AG10803 (cell line): ENCODE results near the gene PPOX.
A peak's percentile ranks its signal among the peaks of the same experiment; 100 is the strongest.

Source experiments
- DNase-seq: peaks from one replicate; pipeline ENCODE4 v3.0.0; 2010; ENCODE audit warnings: low read depth
- H3K4me3 ChIP-seq: 2 replicates; pipeline ENCODE4 v1.5.1; 2011; ENCODE audit warnings: mild to moderate bottlenecking, low read length, control low read depth
- CTCF ChIP-seq: conservative IDR thresholded peaks from 2 replicates; pipeline ENCODE4 v1.5.1; 2011; ENCODE audit warnings: mild to moderate bottlenecking, low read length, control low read depth, inconsistent platforms

Gene PPOX

GRCh38 chr1:161185732-161186311 lies 19.6 kb downstream of the PPOX start:
- no peak overlapping the region for H3K4me3 ChIP-seq
- no peak for TF ChIP-seq CTCF
- no peak for DNase-seq

DNA sequence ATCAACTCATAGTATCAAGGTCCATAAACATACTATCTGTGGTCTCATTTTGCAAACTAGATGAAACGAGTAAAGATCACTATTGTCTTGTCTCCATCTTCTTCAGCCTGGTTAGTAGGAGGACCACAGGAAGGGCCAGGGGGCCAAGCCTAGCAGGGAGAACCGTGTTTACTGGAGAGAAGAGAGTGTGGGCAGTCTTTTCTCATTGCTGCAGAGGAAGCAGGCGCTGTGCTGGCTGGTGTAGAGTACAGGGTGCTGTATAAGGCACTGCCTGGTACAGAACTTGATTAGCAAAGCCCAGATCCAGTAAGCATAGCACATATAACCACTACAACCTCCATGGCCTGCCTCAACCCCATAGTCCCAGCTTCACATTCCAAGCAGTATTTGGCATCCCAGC lies 21.1 kb downstream of the PPOX start:
- no peak overlapping the region for H3K4me3 ChIP-seq
- no peak for DNase-seq
- TF ChIP-seq CTCF: no peak

DNA sequence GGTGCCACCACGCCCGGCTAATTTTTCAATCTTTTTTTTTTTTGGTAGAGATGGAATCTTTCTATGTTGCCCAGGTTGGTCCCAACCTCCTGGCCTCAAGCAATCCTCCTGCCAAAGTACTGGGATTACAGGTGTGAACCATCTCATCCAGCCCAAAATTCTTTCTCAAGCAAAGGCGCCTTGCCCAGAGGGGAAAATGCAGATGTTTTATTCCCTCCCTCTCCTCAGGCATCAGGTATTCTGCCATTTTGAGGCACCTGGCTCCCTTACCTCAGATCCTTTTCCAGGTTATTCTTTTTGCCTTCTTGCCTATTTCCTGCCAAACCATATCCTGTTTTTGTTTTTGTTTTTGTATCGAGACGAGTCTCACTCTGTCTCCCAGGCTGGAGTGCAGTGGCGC lies 22.2 kb downstream of the PPOX start:
- H3K4me3 ChIP-seq: no peak overlapping the region
- DNase-seq: no peak
- TF ChIP-seq CTCF: no peak

GRCh38 chr1:161189036-161189435 lies 22.8 kb downstream of the PPOX start:
- no peak for TF ChIP-seq CTCF
- peak; percentile 39 for DNase-seq
- no peak overlapping the region for H3K4me3 ChIP-seq

DNA sequence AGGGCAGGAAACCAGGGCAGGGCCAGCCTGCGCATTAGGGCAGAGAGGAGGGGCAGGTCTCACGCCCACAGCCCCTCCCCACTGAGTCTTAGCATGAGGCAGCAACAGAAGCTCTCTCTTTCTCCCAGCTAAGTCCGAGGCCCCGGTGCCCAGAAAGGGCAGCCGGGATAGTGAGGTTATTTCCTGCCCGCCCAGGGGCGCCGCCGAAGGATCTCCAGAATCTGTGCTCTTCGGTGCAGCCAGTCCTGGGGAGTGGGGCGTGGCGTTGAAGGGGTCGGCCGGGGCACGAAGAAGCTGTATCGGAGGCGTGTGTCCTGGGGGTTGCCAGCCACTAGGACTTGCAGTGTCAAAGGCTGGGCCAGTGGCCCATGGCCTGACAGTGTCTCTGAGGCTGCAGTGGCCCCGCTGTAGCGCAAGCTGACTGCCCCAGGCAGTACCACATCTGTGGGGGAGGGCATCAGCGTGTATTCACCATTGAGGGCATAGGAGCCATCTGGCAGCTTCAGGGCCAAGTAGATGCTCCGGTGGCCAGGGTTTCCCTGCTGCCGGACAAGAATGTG lies 24.8 kb downstream of the PPOX start:
- no peak for TF ChIP-seq CTCF
- H3K4me3 ChIP-seq: no peak overlapping the region
- DNase-seq: no peak

- no peak for TF ChIP-seq CTCF
- no peak for DNase-seq
- H3K4me3 ChIP-seq: no peak overlapping the region
Observed at GRCh38 chr1:161191971-161192370, 25.7 kb downstream of the PPOX start.

DNA sequence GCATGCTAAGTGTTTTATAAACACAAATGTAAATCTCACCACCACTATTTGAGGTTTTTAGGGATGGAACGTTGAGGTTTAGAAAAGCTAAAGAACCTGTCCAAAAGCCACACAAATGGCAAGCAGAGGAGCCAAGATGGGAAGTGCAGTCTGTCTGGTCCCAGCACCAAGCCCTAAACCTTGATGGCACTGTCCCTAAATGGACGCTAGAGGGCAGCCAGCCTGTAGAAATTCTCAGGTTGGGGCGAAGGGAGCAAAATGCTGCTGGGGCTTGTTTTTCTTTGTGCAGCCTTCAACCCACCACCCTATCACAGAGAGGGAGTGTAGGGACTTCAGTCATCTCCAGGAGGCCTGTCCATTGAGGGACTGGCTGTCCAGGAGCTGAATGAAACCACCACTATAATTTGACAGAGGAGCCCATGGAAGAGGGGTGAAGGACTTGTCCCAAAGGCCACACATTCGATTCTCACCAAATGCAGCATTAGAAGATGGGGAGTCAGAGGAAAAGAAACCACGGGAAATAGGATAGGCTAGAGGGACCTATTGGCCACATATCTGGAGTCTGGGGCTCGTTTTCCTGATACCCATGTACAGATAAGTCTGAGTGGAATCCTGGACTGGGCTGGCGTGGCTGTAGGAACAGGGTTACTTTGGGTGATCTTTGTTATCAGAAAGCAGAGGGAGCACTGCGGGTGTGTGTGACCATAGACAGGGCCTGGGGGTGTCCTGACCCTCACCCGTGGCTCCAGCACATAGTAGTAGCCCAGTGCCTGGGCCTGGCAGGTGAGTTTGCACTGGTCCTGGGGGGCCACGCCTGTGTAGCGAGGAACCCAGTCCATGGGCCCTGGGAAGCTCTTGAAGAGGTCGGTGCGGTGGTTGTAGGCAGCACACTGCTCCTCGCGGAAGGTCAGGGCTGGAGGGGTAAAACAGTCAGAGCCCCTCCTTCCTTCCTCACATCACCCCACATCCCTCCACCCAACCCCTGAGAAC lies 26.5 kb downstream of the PPOX start:
- peak; percentile 92 for TF ChIP-seq CTCF
- no peak overlapping the region for H3K4me3 ChIP-seq
- DNase-seq: peak; percentile 69
